Fibroblast of the aortic adventitia (primary cell): ENCODE results near the gene SLC6A19. TPM values are rescaled to one million over a fixed set of nuclear protein-coding genes. Genes with fewer than 3 reads are reported as not detected.

ENCODE experiments used
- DNase-seq: peaks from one replicate; pipeline ENCODE4 v3.0.0-alpha.2; 2010; ENCODE audit warnings: low read depth
- H3K4me3 ChIP-seq: 2 replicates; pipeline ENCODE4 v1.5.1; 2011; ENCODE audit warnings: low read depth, mild to moderate bottlenecking, control low read depth, low read length, moderate library complexity
- total RNA-seq: library from RNA; depleted of rRNA; stranded (reverse); fragments of >200 nt; gene quantifications from 2 replicates; pipeline ENCODE4 v1.2.3, GENCODE V29; 2012; ENCODE audit warnings: low replicate concordance
- TF ChIP-seq, protein P1 (sequence below): IDR thresholded peaks from 2 replicates; pipeline ENCODE4 v1.5.1; 2011; ENCODE audit warnings: mild to moderate bottlenecking, low read length, control low read depth, inconsistent platforms; ENCODE audit not compliant: insufficient read depth

SLC6A19 gene
- total RNA-seq, 1 donor: not detected

- DNase-seq: no peak
- no peak overlapping the region for H3K4me3 ChIP-seq
- TF ChIP-seq, protein P1, sequence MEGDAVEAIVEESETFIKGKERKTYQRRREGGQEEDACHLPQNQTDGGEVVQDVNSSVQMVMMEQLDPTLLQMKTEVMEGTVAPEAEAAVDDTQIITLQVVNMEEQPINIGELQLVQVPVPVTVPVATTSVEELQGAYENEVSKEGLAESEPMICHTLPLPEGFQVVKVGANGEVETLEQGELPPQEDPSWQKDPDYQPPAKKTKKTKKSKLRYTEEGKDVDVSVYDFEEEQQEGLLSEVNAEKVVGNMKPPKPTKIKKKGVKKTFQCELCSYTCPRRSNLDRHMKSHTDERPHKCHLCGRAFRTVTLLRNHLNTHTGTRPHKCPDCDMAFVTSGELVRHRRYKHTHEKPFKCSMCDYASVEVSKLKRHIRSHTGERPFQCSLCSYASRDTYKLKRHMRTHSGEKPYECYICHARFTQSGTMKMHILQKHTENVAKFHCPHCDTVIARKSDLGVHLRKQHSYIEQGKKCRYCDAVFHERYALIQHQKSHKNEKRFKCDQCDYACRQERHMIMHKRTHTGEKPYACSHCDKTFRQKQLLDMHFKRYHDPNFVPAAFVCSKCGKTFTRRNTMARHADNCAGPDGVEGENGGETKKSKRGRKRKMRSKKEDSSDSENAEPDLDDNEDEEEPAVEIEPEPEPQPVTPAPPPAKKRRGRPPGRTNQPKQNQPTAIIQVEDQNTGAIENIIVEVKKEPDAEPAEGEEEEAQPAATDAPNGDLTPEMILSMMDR: no peak
These were observed 69.8 kb downstream of the SLC6A19 start for GRCh38 chr5:1270933-1271914.

- H3K4me3 ChIP-seq: no peak overlapping the region
- DNase-seq: no peak
- TF ChIP-seq, protein P1: no peak
These were observed 70.8 kb downstream of the SLC6A19 start for GRCh38 chr5:1272201-1272600.

- TF ChIP-seq, protein P1: no peak
- DNase-seq: no peak
- H3K4me3 ChIP-seq: no peak overlapping the region
These were observed 72.3 kb downstream of the SLC6A19 start for GRCh38 chr5:1273745-1274144.

DNA sequence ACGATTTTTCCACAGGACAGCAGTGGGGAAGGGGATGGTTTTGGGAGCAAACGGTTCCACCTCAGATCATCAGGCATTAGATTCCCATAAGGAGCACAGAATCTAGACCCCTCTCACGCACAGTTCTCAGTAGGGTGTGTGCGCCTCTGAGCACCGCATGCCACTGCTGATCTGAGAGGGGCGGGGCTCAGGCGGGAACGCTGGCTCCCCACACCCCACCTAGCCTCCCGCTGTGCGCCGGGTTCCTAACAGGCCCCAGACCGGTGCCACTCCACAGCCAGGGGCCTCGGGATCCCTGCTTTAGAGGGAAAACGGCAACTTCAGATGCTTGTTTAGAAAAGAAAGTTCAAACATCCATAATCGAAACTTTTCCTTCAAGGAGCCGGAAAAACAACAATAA lies 73.1 kb downstream of the SLC6A19 start:
- H3K4me3 ChIP-seq: no peak overlapping the region
- TF ChIP-seq, protein P1: no peak
- no peak for DNase-seq

Other genes with a start within 250 kb of the SLC6A19 start
- 0.81 TPM in 1 of 2 replicates, not detected in the other for gene NKD2, start 192.8 kb upstream of the SLC6A19 start, total RNA-seq
- 3.4 and 9.8 TPM in 2 replicates for gene SLC12A7, start 89.5 kb upstream of the SLC6A19 start, total RNA-seq
- not detected in 2 replicates for gene SLC6A18, start 23.8 kb downstream of the SLC6A19 start, total RNA-seq
- not detected in 2 replicates for gene TERT, start 93.5 kb downstream of the SLC6A19 start, total RNA-seq
- 60.8 and 108 TPM in 2 replicates for gene CLPTM1L, start 143.5 kb downstream of the SLC6A19 start, total RNA-seq
- gene SLC6A3, start 243.8 kb downstream of the SLC6A19 start, total RNA-seq: not detected in 2 replicates